Suprapubic skin (tissue), 3 donors: Measurements from ENCODE around the gene EDC4.

ENCODE experiments used
- POLR2A ChIP-seq, 2 donors: fragments of 450-650 bp; IDR thresholded peaks; one replicate each; pipeline ENCODE4 v1.6.1; 2017; ENCODE audit warnings: antibody characterized with exemption in 2 of 2, mild to moderate bottlenecking in 2 of 2, moderate library complexity in 2 of 2
- TF ChIP-seq, protein P1 (sequence below), 2 donors: fragments of 200-600 bp in 1 of 2; fragments of 450-650 bp in 1 of 2; sonication (generic) in 1 of 2; IDR thresholded peaks; one replicate each; pipeline ENCODE4 v1.5.1; 2016 to 2019; ENCODE audit warnings: antibody characterized with exemption in 2 of 2, mild to moderate bottlenecking in 1 of 2, moderate library complexity in 1 of 2

DNA sequence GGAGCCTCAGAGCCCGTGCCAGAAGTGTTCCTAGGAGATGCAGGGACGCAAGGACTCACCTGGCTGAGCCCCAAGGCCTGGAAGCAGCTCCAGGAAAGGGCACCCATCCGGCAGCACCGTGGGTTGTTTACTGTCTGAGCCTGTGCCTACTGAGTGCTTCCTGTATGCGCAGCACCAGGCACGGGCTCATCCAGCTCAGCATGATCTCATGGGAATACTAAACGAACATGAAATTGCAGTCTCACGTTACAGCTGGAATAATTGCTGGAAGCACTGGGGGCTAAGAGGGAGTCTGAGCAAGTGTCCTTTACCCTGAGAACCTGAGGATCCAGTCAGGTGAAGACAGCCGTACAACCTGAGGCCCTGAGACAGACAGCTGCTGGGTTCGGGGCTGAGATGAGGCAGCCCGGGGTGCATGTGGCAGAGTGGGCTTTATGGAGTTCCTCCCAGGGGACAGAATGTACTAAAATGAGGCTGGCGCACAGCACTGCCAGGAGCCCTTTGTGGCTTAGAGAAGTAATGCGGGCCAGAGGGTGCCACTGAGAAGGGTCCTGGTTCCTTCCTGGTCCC is 53.4 kb downstream of the EDC4 start:
- TF ChIP-seq POLR2A (IDR thresholded peaks at IDR 0.05): no peak
- TF ChIP-seq, protein P1, sequence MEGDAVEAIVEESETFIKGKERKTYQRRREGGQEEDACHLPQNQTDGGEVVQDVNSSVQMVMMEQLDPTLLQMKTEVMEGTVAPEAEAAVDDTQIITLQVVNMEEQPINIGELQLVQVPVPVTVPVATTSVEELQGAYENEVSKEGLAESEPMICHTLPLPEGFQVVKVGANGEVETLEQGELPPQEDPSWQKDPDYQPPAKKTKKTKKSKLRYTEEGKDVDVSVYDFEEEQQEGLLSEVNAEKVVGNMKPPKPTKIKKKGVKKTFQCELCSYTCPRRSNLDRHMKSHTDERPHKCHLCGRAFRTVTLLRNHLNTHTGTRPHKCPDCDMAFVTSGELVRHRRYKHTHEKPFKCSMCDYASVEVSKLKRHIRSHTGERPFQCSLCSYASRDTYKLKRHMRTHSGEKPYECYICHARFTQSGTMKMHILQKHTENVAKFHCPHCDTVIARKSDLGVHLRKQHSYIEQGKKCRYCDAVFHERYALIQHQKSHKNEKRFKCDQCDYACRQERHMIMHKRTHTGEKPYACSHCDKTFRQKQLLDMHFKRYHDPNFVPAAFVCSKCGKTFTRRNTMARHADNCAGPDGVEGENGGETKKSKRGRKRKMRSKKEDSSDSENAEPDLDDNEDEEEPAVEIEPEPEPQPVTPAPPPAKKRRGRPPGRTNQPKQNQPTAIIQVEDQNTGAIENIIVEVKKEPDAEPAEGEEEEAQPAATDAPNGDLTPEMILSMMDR (IDR thresholded peaks at IDR 0.05): no peak
